ENCODE data around the gene ATXN1.

ATXN1 gene

DNA sequence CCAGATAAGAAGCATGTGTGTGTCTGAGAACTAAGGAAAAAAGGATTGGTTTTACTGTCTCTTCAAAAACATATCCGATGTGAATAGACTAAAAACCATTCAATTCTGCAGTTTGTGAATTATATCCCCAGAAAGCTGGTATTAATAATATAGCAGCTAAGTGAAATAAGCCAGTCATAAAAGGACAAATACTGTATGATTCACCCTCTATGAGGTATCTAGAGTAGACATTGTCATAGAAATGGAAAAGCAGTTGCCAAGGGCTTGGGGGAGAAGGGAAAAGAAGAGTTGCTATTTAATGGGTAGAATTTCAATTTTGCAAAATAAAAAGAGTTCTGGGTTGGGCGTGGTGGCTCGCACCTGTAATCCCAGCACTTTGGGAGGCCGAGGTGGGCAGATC, 137.5 kb downstream of the ATXN1 start:
- TF ChIP-seq, protein P1, sequence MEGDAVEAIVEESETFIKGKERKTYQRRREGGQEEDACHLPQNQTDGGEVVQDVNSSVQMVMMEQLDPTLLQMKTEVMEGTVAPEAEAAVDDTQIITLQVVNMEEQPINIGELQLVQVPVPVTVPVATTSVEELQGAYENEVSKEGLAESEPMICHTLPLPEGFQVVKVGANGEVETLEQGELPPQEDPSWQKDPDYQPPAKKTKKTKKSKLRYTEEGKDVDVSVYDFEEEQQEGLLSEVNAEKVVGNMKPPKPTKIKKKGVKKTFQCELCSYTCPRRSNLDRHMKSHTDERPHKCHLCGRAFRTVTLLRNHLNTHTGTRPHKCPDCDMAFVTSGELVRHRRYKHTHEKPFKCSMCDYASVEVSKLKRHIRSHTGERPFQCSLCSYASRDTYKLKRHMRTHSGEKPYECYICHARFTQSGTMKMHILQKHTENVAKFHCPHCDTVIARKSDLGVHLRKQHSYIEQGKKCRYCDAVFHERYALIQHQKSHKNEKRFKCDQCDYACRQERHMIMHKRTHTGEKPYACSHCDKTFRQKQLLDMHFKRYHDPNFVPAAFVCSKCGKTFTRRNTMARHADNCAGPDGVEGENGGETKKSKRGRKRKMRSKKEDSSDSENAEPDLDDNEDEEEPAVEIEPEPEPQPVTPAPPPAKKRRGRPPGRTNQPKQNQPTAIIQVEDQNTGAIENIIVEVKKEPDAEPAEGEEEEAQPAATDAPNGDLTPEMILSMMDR (IDR thresholded peaks at IDR 0.05; ENCODE audit: insufficient read depth, low read length, poor library complexity, severe bottlenecking) = no peak
- TF ChIP-seq EZH2phosphoT487 (conservative IDR thresholded peaks at IDR 0.05; ENCODE audit: low read length) = no peak
- no peaks in the 10 kb centered on the region for H3F3A ChIP-seq (ENCODE audit: insufficient read depth)
- H3K36me3 ChIP-seq (ENCODE audit: low read length) = no peaks in the 10 kb centered on the region
- no peaks in the 10 kb centered on the region for H4K20me1 ChIP-seq (ENCODE audit: low read depth, low read length)
- H3K4me3 ChIP-seq (ENCODE audit: insufficient read depth, low read length, poor library complexity, severe bottlenecking) = no peak overlapping the region
- H3K4me2 ChIP-seq (ENCODE audit: low read depth, low read length, poor library complexity, severe bottlenecking) = no peak overlapping the region
- no peaks in the 10 kb centered on the region for H3K9me3 ChIP-seq (ENCODE audit: insufficient read depth, low read length)
- no peaks in the 10 kb centered on the region for H3K27me3 ChIP-seq (ENCODE audit: low read length)
- no peaks in the 10 kb centered on the region for H3K9me2 ChIP-seq (replicated peaks; ENCODE audit: insufficient read depth, low read length)
- H3K79me2 ChIP-seq (ENCODE audit: insufficient read depth, low read length) = no peaks in the 10 kb centered on the region
- H3K27ac ChIP-seq (ENCODE audit: low read depth, low read length) = no peak overlapping the region
- H2AFZ ChIP-seq (ENCODE audit: low read depth, low read length, severe bottlenecking) = no peak overlapping the region
- H3K9ac ChIP-seq (ENCODE audit: low read length) = no peak overlapping the region

DNA sequence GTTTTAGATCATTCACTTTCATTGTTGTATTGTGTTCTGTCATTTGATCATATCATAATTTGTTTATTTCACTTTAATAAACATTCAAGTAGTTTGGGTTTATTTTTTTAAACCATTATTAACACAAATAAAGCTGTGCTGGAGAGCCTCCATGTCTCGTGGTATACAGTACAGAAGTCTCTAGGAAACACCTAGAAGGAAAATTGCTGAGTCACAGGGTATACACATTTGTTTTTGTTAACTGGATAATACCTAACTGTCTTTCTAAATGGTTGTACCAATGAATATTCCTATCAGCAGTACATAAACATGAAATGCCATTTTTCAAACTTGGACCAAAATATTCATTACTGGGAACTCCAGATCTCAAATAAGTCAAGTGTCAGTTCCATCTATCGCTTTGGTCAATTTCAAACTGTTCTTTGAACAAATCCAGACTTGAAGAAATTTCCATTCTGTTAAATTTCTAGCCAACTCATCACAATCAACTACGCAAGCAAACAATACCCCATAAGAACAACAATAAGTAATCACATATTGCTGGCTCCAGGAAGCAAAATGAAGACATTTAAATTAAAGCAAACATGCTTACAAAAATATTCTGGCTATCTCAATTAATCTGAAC, 138.1 kb downstream of the ATXN1 start:
- Histone ChIP-seq H2AFZ (ENCODE audit: low read depth, low read length, severe bottlenecking) (no peak overlapping the region), H3K4me2 (ENCODE audit: low read depth, low read length, poor library complexity, severe bottlenecking) (no peak overlapping the region), H3K27ac (ENCODE audit: low read depth, low read length) (no peak overlapping the region), H3K36me3 (ENCODE audit: low read length) (no peaks in the 10 kb centered on the region), H4K20me1 (ENCODE audit: low read depth, low read length) (no peaks in the 10 kb centered on the region), H3K9me2 (replicated peaks; ENCODE audit: insufficient read depth, low read length) (no peaks in the 10 kb centered on the region), H3K9ac (ENCODE audit: low read length) (no peak overlapping the region), H3K4me3 (ENCODE audit: insufficient read depth, low read length, poor library complexity, severe bottlenecking) (no peak overlapping the region), H3K79me2 (ENCODE audit: insufficient read depth, low read length) (no peaks in the 10 kb centered on the region), H3K9me3 (ENCODE audit: insufficient read depth, low read length) (no peaks in the 10 kb centered on the region), H3F3A (ENCODE audit: insufficient read depth) (no peaks in the 10 kb centered on the region), H3K27me3 (ENCODE audit: low read length) (no peaks in the 10 kb centered on the region)
- TF ChIP-seq, protein P1 (IDR thresholded peaks at IDR 0.05; ENCODE audit: insufficient read depth, low read length, poor library complexity, severe bottlenecking) = no peak
- no peak for TF ChIP-seq EZH2phosphoT487 (conservative IDR thresholded peaks at IDR 0.05; ENCODE audit: low read length)

DNA sequence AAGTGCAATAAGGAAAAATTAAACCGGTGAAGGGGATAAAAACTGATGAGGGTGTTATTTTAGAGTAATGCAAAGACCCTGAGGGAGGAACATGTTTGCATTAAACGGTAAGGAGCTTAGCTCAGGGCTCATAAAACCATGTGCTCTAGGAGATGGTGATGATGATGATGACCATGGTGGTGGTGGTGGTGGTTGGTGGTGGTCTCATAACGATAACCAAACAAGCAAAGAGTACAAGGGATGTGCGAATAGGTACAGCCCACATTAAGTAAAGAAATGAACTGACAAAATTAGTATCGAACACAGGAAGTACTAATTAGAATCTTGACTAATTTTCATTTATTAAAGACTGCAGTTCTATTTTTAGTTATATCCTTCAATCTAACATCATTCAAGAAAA, 139.1 kb downstream of the ATXN1 start:
- Histone ChIP-seq H3F3A (ENCODE audit: insufficient read depth) (no peaks in the 10 kb centered on the region), H4K20me1 (ENCODE audit: low read depth, low read length) (no peaks in the 10 kb centered on the region; the same call in 1 of the 2 replicates), H3K36me3 (ENCODE audit: low read length) (no peaks in the 10 kb centered on the region), H3K9me2 (replicated peaks; ENCODE audit: insufficient read depth, low read length) (no peaks in the 10 kb centered on the region), H3K4me3 (ENCODE audit: insufficient read depth, low read length, poor library complexity, severe bottlenecking) (no peak overlapping the region), H2AFZ (ENCODE audit: low read depth, low read length, severe bottlenecking) (no peak overlapping the region), H3K27me3 (ENCODE audit: low read length) (no peaks in the 10 kb centered on the region), H3K9ac (ENCODE audit: low read length) (no peak overlapping the region), H3K9me3 (ENCODE audit: insufficient read depth, low read length) (no peaks in the 10 kb centered on the region), H3K27ac (ENCODE audit: low read depth, low read length) (no peak overlapping the region), H3K4me2 (ENCODE audit: low read depth, low read length, poor library complexity, severe bottlenecking) (no peak overlapping the region), H3K79me2 (ENCODE audit: insufficient read depth, low read length) (no peaks in the 10 kb centered on the region)
- no peak for TF ChIP-seq EZH2phosphoT487 (conservative IDR thresholded peaks at IDR 0.05; ENCODE audit: low read length)
- TF ChIP-seq, protein P1 (IDR thresholded peaks at IDR 0.05; ENCODE audit: insufficient read depth, low read length, poor library complexity, severe bottlenecking) = no peak
